Tibial nerve (tissue), 3 donors: Measurements from ENCODE around the gene NDUFB10.

ENCODE experiments used
- POLR2A ChIP-seq, 2 donors: fragments of 450-650 bp; IDR thresholded peaks; one replicate each; pipeline ENCODE4 v1.6.1; 2017; ENCODE audit warnings: antibody characterized with exemption in 2 of 2, mild to moderate bottlenecking in 2 of 2, moderate library complexity in 2 of 2
- TF ChIP-seq, protein P1 (sequence below), 5 experiments: fragments of 200-600 bp in 3 of 5; fragments of 450-650 bp in 2 of 5; sonication (generic) in 3 of 5; IDR thresholded peaks; one replicate each; pipeline ENCODE4 v1.5.1; 2016 to 2019; ENCODE audit warnings: antibody characterized with exemption in 5 of 5, mild to moderate bottlenecking in 3 of 5, moderate library complexity in 2 of 5

DNA sequence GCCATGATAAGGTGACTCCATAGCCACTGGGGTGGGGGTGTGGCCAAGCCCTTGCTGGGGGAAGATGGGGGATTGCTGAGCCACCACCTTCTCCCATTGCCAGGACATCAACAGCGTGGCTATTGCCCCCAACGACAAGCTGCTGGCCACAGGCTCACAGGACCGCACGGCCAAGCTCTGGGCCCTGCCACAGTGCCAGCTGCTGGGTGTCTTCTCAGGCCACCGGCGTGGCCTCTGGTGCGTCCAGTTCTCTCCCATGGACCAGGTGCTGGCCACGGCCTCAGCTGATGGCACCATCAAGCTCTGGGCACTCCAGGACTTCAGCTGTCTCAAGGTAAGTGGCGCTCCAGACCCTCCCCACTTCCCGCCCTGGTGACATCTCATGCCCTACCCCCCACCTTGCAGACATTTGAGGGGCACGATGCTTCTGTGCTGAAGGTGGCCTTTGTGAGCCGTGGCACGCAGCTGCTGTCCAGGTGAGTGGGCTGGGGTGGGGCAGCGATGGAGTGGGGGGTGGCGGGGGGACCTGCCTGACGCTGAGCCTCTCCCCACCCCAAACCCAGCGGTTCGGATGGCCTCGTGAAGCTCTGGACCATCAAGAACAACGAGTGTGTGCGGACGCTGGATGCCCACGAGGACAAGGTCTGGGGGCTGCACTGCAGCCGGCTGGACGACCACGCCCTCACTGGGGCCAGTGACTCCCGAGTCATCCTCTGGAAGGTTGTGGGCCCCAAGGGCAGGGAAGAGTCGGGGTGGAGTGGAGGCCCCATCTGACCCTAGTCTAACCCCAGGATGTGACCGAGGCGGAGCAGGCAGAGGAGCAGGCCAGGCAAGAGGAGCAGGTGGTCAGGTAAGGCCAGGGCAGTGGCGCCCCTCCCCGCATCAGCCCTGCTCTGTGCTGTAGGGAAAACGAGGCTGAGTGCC lies 17.9 kb downstream of the NDUFB10 start:
- TF ChIP-seq POLR2A (IDR thresholded peaks at IDR 0.05), result no peak
- TF ChIP-seq, protein P1, sequence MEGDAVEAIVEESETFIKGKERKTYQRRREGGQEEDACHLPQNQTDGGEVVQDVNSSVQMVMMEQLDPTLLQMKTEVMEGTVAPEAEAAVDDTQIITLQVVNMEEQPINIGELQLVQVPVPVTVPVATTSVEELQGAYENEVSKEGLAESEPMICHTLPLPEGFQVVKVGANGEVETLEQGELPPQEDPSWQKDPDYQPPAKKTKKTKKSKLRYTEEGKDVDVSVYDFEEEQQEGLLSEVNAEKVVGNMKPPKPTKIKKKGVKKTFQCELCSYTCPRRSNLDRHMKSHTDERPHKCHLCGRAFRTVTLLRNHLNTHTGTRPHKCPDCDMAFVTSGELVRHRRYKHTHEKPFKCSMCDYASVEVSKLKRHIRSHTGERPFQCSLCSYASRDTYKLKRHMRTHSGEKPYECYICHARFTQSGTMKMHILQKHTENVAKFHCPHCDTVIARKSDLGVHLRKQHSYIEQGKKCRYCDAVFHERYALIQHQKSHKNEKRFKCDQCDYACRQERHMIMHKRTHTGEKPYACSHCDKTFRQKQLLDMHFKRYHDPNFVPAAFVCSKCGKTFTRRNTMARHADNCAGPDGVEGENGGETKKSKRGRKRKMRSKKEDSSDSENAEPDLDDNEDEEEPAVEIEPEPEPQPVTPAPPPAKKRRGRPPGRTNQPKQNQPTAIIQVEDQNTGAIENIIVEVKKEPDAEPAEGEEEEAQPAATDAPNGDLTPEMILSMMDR (IDR thresholded peaks at IDR 0.05), result no peak
